HCT116 (cell line): ENCODE data around the gene SERPINF2. TPM values are rescaled to one million over a fixed set of nuclear protein-coding genes. Genes with fewer than 3 reads are reported as not detected.
A peak's percentile ranks its signal among the peaks of the same experiment; 100 is the strongest.

Experiments used
- ATAC-seq: fragments of 200-7000 bp; cut with Tn5 transposase; 2 replicates; pipeline ENCODE4 v1.9.1; 2020; ENCODE audit warnings: mild to moderate bottlenecking, moderate library complexity
- BruUV-seq: library from RNA; stranded (reverse); fragments of 400-500 nt; replicated peaks from 2 replicates; lab custom pipeline; 2021; lab: Mats Ljungman, UMichigan
- CTCF ChIA-PET: fragments of 300-600 bp; sonication (Branson Sonifier 250); formaldehyde crosslinking; loops from one replicate; lab custom pipeline; 2021; ENCODE audit warnings: antibody characterized with exemption; lab: Charles Lee
- POLR2A ChIA-PET: fragments of 300-600, 350-600 bp; sonication (Branson Sonifier 250); formaldehyde crosslinking; loops from one replicate; lab custom pipeline; 2021; ENCODE audit warnings: antibody characterized with exemption; lab: Charles Lee
- RAD21 ChIA-PET, 2 experiments: fragments of 300-600 bp; sonication (Branson Sonifier 250); formaldehyde crosslinking; loops; one replicate each; lab custom pipeline; 2023; ENCODE audit warnings: low total read pairs in 2 of 2; ENCODE audit not compliant: uncharacterized antibody in 2 of 2, unreplicated experiment in 2 of 2, low non-redundant PET in 1 of 2; lab: Charles Lee
- DNase-seq: peaks from one replicate; pipeline ENCODE4 v3.0.0-alpha.2; 2010; ENCODE audit warnings: low read depth, low spot score
- H2AFZ ChIP-seq: fragments of 200-600 bp; shearing (Covaris generic), sonication (generic); 2 replicates; pipeline ENCODE4 v1.6.1; 2017; ENCODE audit warnings: low read depth, mixed run types, mixed read lengths, antibody characterized with exemption, low read length; ENCODE audit not compliant: poor library complexity, severe bottlenecking
- H3K27ac ChIP-seq: 2 replicates; pipeline ENCODE4 v1.5.1; 2012; ENCODE audit warnings: low read depth, low read length
- H3K27me3 ChIP-seq: fragments of 200-600 bp; sonication (generic); 2 replicates; pipeline ENCODE4 v1.6.1; 2016; ENCODE audit warnings: mixed run types, low read length, mixed read lengths; ENCODE audit not compliant: insufficient read depth
- H3K36me3 ChIP-seq, 2 experiments: fragments of 200-500 bp in 1 of 2; fragments of 200-600 bp in 1 of 2; sonication (Bioruptor generic) in 1 of 2; sonication (generic) in 1 of 2; 2 replicates each; pipeline versions ENCODE4 v1.5.1 to v1.6.1; 2014 to 2016; ENCODE audit warnings: low read length in 2 of 2, inconsistent platforms in 1 of 2, mixed read lengths in 1 of 2, mixed run types in 1 of 2; ENCODE audit not compliant: insufficient read depth in 2 of 2, control insufficient read depth in 1 of 2
- H3K4me1 ChIP-seq, 2 experiments: fragments of 200-600 bp in 1 of 2; sonication (generic) in 1 of 2; 2 replicates each; pipeline versions ENCODE4 v1.5.1 to v1.6.1; 2012 to 2017; ENCODE audit warnings: low read length in 2 of 2, inconsistent platforms in 1 of 2, mild to moderate bottlenecking in 1 of 2, mixed read lengths in 1 of 2, mixed run types in 1 of 2, moderate library complexity in 1 of 2; ENCODE audit not compliant: insufficient read depth in 2 of 2, control insufficient read depth in 1 of 2
- H3K4me2 ChIP-seq: fragments of 200-600 bp; sonication (generic); 2 replicates; pipeline ENCODE4 v1.6.1; 2017; ENCODE audit warnings: mixed run types, low read length, mixed read lengths
- H3K4me3 ChIP-seq, 2 experiments: fragments of 200-600 bp in 1 of 2; sonication (generic) in 1 of 2; replicated peaks in 1 of 2; 2 replicates each; pipeline ENCODE4 v1.5.1; 2011 to 2016; ENCODE audit warnings: low read length in 2 of 2, control low read depth in 1 of 2, low read depth in 1 of 2, mild to moderate bottlenecking in 1 of 2, mixed read lengths in 1 of 2, mixed run types in 1 of 2
- H3K79me2 ChIP-seq: fragments of 200-600 bp; sonication (generic); 2 replicates; pipeline ENCODE4 v1.6.1; 2017; ENCODE audit warnings: mild to moderate bottlenecking, mixed run types, low read length, moderate library complexity, mixed read lengths; ENCODE audit not compliant: insufficient read depth
- H3K9ac ChIP-seq: fragments of 200-600 bp; sonication (generic); 2 replicates; pipeline ENCODE4 v1.6.1; 2016; ENCODE audit warnings: low read length, mixed read lengths
- H3K9me2 ChIP-seq: fragments of 200-600 bp; sonication (generic), shearing (Covaris generic); 2 replicates; pipeline ENCODE4 v1.6.1; 2017; ENCODE audit warnings: mixed run types, mild to moderate bottlenecking, moderate library complexity; ENCODE audit not compliant: insufficient read depth
- H3K9me3 ChIP-seq, 2 experiments: fragments of 200-500 bp in 1 of 2; fragments of 200-600 bp in 1 of 2; sonication (Bioruptor generic) in 1 of 2; sonication (generic) in 1 of 2; 2 replicates each; pipeline ENCODE4 v1.6.1; 2014 to 2017; ENCODE audit warnings: low read length in 2 of 2, mixed read lengths in 2 of 2, inconsistent platforms in 1 of 2, low read depth in 1 of 2, mild to moderate bottlenecking in 1 of 2, mixed run types in 1 of 2, moderate library complexity in 1 of 2; ENCODE audit not compliant: control insufficient read depth in 1 of 2, insufficient read depth in 1 of 2
- H4K20me1 ChIP-seq: fragments of 200-600 bp; sonication (generic), shearing (Covaris generic); 2 replicates; pipeline ENCODE4 v1.6.1; 2017; ENCODE audit warnings: mixed run types, mild to moderate bottlenecking, moderate library complexity; ENCODE audit not compliant: insufficient read depth
- CBX3 ChIP-seq: IDR thresholded peaks from 2 replicates; pipeline ENCODE4 v1.6.1; 2012; ENCODE audit warnings: low read depth
- CEBPB ChIP-seq: IDR thresholded peaks from 2 replicates; pipeline ENCODE4 v1.6.1; 2012; ENCODE audit warnings: low read depth
- EZH2 ChIP-seq: fragments of 200-600 bp; sonication (generic); IDR thresholded peaks from 2 replicates; pipeline ENCODE4 v1.6.1; 2017; ENCODE audit warnings: antibody characterized with exemption, mixed run types
- POLR2AphosphoS5 ChIP-seq: IDR thresholded peaks from 2 replicates; pipeline ENCODE4 v1.6.1; 2011; ENCODE audit warnings: mild to moderate bottlenecking, low read depth, low read length, moderate library complexity
- RAD21 ChIP-seq: IDR thresholded peaks from 2 replicates; pipeline ENCODE4 v1.6.1; 2012; ENCODE audit warnings: low read depth, mild to moderate bottlenecking
- SRF ChIP-seq: IDR thresholded peaks from 2 replicates; pipeline ENCODE4 v1.6.1; 2012; ENCODE audit warnings: low read depth
- YY1 ChIP-seq: IDR thresholded peaks from 2 replicates; pipeline ENCODE4 v1.6.1; 2011; ENCODE audit warnings: low read length, low read depth, moderate library complexity, mild to moderate bottlenecking; ENCODE audit not compliant: insufficient replicate concordance; ENCODE audit errors: extremely low read depth
- ZNF274 ChIP-seq: fragments of 200-500 bp; sonication (Bioruptor generic); IDR thresholded peaks from 2 replicates; pipeline ENCODE4 v1.6.1; 2014; ENCODE audit warnings: mild to moderate bottlenecking, low read depth, low read length, inconsistent platforms
- intact Hi-C: fragments of 100-400 bp; cut with micrococcal nuclease; formaldehyde crosslinking; loops from 2 replicates; pipeline ENCODE4 v1.10.0; 2022
- total RNA-seq: library from RNA; stranded (reverse); gene quantifications from one replicate; pipeline ENCODE4 v1.2.1, GENCODE V29; 2021; ENCODE audit not compliant: unreplicated experiment
- TF ChIP-seq, protein P1 (sequence below): IDR thresholded peaks from 2 replicates; pipeline ENCODE4 v1.6.1; 2012; ENCODE audit warnings: low read depth
- TF ChIP-seq, protein P2 (sequence below): IDR thresholded peaks from 2 replicates; pipeline ENCODE4 v1.6.1; 2012
- TF ChIP-seq, protein P3 (sequence below), 3 experiments: fragments of 200-600 bp in 1 of 3; sonication (generic) in 1 of 3; IDR thresholded peaks in 2 of 3; conservative IDR thresholded peaks in 1 of 3; 2 replicates each; pipeline ENCODE4 v1.5.1; 2012 to 2017; ENCODE audit warnings: low read depth in 2 of 3, low read length in 2 of 3, antibody characterized with exemption in 1 of 3, borderline replicate concordance in 1 of 3, control low read depth in 1 of 3, mild to moderate bottlenecking in 1 of 3, mixed read lengths in 1 of 3, mixed run types in 1 of 3, moderate library complexity in 1 of 3; ENCODE audit not compliant: insufficient read depth in 1 of 3

The SERPINF2 gene
- total RNA-seq, 1 experiment from 2014 or later: 2.5 TPM

DNA sequence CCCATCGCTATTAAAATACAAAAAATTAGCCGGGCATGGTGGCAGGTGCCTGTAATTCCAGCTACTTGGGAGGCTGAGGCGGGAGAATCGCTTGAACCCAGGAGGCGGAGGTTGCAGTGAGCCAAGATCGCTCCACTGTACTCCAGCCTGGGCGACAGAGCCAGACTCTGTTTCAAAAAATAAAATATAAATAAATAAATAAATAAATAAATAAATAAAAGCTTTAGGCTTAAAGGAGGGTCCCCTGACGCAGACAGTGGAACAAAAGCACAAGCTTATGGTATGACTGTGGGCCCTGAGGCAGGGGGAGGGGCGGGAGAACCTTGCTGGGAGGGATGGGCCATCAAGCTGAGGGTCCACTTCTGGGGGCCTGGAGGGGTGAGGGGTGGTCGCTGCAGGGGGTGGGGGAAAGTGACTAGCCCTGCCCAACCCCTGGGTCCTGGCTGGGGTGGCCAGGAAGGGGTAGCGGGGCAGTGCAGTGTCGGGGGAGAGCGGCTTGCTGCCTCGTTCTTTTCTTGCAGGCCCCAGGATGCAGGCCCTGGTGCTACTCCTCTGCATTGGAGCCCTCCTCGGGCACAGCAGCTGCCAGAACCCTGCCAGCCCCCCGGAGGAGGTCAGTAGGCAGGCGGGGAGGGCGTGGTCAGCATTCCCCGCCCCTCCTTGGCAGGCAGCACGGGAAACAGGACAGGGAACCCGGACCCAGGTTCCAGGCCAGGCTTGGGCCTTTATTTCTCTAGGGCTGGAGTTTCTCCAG, 23.9 kb downstream of the SERPINF2 start (continued):
- TF ChIP-seq, protein P1, sequence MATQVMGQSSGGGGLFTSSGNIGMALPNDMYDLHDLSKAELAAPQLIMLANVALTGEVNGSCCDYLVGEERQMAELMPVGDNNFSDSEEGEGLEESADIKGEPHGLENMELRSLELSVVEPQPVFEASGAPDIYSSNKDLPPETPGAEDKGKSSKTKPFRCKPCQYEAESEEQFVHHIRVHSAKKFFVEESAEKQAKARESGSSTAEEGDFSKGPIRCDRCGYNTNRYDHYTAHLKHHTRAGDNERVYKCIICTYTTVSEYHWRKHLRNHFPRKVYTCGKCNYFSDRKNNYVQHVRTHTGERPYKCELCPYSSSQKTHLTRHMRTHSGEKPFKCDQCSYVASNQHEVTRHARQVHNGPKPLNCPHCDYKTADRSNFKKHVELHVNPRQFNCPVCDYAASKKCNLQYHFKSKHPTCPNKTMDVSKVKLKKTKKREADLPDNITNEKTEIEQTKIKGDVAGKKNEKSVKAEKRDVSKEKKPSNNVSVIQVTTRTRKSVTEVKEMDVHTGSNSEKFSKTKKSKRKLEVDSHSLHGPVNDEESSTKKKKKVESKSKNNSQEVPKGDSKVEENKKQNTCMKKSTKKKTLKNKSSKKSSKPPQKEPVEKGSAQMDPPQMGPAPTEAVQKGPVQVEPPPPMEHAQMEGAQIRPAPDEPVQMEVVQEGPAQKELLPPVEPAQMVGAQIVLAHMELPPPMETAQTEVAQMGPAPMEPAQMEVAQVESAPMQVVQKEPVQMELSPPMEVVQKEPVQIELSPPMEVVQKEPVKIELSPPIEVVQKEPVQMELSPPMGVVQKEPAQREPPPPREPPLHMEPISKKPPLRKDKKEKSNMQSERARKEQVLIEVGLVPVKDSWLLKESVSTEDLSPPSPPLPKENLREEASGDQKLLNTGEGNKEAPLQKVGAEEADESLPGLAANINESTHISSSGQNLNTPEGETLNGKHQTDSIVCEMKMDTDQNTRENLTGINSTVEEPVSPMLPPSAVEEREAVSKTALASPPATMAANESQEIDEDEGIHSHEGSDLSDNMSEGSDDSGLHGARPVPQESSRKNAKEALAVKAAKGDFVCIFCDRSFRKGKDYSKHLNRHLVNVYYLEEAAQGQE: no peak
- no peak for TF ChIP-seq RAD21
- no peak for TF ChIP-seq ZNF274
- no peak for TF ChIP-seq YY1
- no peak for TF ChIP-seq CEBPB
- TF ChIP-seq CBX3: no peak
- no peak for TF ChIP-seq EZH2
- TF ChIP-seq, protein P2, sequence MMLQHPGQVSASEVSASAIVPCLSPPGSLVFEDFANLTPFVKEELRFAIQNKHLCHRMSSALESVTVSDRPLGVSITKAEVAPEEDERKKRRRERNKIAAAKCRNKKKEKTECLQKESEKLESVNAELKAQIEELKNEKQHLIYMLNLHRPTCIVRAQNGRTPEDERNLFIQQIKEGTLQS: no peak
- TF ChIP-seq SRF: no peak

DNA sequence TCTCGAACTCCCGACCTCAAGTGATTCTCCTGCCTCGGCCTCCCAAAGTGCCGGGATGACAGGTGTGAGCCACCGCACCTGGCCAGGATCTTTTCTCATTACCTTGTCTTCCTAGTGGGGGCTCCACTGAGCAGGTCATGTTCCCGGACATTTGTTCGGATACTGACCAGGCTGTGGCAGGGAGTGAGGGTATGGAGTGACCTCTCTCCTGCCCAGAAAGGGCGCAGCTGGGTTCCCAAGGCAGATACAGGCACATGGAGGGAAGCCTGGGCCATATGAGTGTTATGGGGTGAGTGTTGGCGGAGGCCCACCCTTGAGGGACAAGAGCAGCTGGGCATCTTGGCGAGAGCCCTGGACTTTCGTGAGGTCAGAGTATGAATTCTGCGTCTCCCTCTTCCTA, 24.7 kb downstream of the SERPINF2 start:
- Histone ChIP-seq H3K4me3 (no peak overlapping the region), H3K27ac (no peak overlapping the region), H3K9me2 (no peaks in the 10 kb centered on the region), H3K27me3 (no peaks in the 10 kb centered on the region), H3K9me3 (no peaks in the 10 kb centered on the region), H2AFZ (no peak overlapping the region), H3K9ac (no peak overlapping the region), H3K4me2 (no peak overlapping the region), H3K36me3 (no peaks in the 10 kb centered on the region), H4K20me1 (no peaks in the 10 kb centered on the region), H3K79me2 (no peaks in the 10 kb centered on the region), H3K4me1 (peaks cover 0 to 8% of the 10 kb centered on the region in 2 experiments; a peak in 2 of 4 replicates)
- TF ChIP-seq, protein P3, sequence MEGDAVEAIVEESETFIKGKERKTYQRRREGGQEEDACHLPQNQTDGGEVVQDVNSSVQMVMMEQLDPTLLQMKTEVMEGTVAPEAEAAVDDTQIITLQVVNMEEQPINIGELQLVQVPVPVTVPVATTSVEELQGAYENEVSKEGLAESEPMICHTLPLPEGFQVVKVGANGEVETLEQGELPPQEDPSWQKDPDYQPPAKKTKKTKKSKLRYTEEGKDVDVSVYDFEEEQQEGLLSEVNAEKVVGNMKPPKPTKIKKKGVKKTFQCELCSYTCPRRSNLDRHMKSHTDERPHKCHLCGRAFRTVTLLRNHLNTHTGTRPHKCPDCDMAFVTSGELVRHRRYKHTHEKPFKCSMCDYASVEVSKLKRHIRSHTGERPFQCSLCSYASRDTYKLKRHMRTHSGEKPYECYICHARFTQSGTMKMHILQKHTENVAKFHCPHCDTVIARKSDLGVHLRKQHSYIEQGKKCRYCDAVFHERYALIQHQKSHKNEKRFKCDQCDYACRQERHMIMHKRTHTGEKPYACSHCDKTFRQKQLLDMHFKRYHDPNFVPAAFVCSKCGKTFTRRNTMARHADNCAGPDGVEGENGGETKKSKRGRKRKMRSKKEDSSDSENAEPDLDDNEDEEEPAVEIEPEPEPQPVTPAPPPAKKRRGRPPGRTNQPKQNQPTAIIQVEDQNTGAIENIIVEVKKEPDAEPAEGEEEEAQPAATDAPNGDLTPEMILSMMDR (IDR thresholded peaks at IDR 0.05 in 2 of 3, conservative IDR thresholded peaks at IDR 0.05 in 1 of 3; ENCODE audit: borderline replicate concordance in 1 of 3, insufficient read depth in 1 of 3, low read depth in 2 of 3, low read length in 2 of 3): peak in 2 of 3 experiments; percentile 38 to 44; a peak in 4 of 6 replicates
- TF ChIP-seq POLR2AphosphoS5 (no peak), RAD21 (no peak)
- TF ChIP-seq, protein P2: no peak
- ChIA-PET RAD21 (no interaction called here), CTCF (no interaction called here), POLR2A (no interaction called here)
- BruUV-seq: no TSS peak
- intact Hi-C loops: loop anchor here (5.0 kb wide), 1 partner anchor 45 kb away; the partner anchor contains the start of gene WDR81
- peak; percentile 56 for ATAC-seq
- DNase-seq: no peak
